Measurements from ENCODE around the gene PAPSS2. TPM values are rescaled to one million over a fixed set of nuclear protein-coding genes. Genes with fewer than 3 reads are reported as not detected.

The PAPSS2 gene
- total RNA-seq, 1 experiment from 2014 or later: 22.1 TPM

- no peak for DNase-seq (ENCODE audit: low spot score)
- no peak for TF ChIP-seq EMX1 (CRISPR knock-in tag; IDR thresholded peaks at IDR 0.05)
- TF ChIP-seq NFATC4 (CRISPR knock-in tag; IDR thresholded peaks at IDR 0.05): no peak
- peaks cover 18% of the 10 kb centered on the region for H3K36me3 Mint-ChIP-seq
- H3K27ac Mint-ChIP-seq: 0 out of 2 replicates have a peak overlapping the region, but pooled peaks have one; percentile 15
- ATAC-seq: no peak
- peaks cover 13% of the 10 kb centered on the region for H3K4me1 Mint-ChIP-seq
- ChIA-PET CTCF (no interaction called here), POLR2A (no interaction called here)
- no peaks in the 10 kb centered on the region for H3K27me3 Mint-ChIP-seq (ENCODE audit: low read depth)
- no peak overlapping the region for H3K4me3 Mint-ChIP-seq
- no peaks in the 10 kb centered on the region for H3K9me3 Mint-ChIP-seq
Measured at GRCh38 chr10:87765666-87766376, 106.1 kb downstream of the PAPSS2 start.

- Mint-ChIP-seq H3K36me3 (peaks cover 18% of the 10 kb centered on the region), H3K9me3 (no peaks in the 10 kb centered on the region), H3K27ac (peak overlapping the region; percentile 82; the same call in 1 of the 2 replicates), H3K27me3 (ENCODE audit: low read depth) (no peaks in the 10 kb centered on the region), H3K4me1 (peaks cover 13% of the 10 kb centered on the region), H3K4me3 (no peak overlapping the region)
- ATAC-seq (peak; percentile 88), DNase-seq (ENCODE audit: low spot score) (peak; percentile 65)
- CTCF ChIA-PET: no interaction called here
- POLR2A ChIA-PET: no interaction called here
- TF ChIP-seq, protein P1, sequence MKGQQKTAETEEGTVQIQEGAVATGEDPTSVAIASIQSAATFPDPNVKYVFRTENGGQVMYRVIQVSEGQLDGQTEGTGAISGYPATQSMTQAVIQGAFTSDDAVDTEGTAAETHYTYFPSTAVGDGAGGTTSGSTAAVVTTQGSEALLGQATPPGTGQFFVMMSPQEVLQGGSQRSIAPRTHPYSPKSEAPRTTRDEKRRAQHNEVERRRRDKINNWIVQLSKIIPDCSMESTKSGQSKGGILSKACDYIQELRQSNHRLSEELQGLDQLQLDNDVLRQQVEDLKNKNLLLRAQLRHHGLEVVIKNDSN (CRISPR knock-in tag; IDR thresholded peaks at IDR 0.05): no peak
- TF ChIP-seq, protein P2, sequence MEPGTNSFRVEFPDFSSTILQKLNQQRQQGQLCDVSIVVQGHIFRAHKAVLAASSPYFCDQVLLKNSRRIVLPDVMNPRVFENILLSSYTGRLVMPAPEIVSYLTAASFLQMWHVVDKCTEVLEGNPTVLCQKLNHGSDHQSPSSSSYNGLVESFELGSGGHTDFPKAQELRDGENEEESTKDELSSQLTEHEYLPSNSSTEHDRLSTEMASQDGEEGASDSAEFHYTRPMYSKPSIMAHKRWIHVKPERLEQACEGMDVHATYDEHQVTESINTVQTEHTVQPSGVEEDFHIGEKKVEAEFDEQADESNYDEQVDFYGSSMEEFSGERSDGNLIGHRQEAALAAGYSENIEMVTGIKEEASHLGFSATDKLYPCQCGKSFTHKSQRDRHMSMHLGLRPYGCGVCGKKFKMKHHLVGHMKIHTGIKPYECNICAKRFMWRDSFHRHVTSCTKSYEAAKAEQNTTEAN (CRISPR knock-in tag; IDR thresholded peaks at IDR 0.05): no peak
- TF ChIP-seq, protein P3, sequence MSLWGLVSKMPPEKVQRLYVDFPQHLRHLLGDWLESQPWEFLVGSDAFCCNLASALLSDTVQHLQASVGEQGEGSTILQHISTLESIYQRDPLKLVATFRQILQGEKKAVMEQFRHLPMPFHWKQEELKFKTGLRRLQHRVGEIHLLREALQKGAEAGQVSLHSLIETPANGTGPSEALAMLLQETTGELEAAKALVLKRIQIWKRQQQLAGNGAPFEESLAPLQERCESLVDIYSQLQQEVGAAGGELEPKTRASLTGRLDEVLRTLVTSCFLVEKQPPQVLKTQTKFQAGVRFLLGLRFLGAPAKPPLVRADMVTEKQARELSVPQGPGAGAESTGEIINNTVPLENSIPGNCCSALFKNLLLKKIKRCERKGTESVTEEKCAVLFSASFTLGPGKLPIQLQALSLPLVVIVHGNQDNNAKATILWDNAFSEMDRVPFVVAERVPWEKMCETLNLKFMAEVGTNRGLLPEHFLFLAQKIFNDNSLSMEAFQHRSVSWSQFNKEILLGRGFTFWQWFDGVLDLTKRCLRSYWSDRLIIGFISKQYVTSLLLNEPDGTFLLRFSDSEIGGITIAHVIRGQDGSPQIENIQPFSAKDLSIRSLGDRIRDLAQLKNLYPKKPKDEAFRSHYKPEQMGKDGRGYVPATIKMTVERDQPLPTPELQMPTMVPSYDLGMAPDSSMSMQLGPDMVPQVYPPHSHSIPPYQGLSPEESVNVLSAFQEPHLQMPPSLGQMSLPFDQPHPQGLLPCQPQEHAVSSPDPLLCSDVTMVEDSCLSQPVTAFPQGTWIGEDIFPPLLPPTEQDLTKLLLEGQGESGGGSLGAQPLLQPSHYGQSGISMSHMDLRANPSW (CRISPR knock-in tag; conservative IDR thresholded peaks at IDR 0.05; ENCODE audit: low read depth): no peak
- TF ChIP-seq KAT7 (CRISPR knock-in tag; IDR thresholded peaks at IDR 0.05; ENCODE audit: borderline replicate concordance) (no peak), E2F1 (CRISPR knock-in tag; IDR thresholded peaks at IDR 0.05) (no peak)
Measured at GRCh38 chr10:87767253-87767652, 107.6 kb downstream of the PAPSS2 start.

DNA sequence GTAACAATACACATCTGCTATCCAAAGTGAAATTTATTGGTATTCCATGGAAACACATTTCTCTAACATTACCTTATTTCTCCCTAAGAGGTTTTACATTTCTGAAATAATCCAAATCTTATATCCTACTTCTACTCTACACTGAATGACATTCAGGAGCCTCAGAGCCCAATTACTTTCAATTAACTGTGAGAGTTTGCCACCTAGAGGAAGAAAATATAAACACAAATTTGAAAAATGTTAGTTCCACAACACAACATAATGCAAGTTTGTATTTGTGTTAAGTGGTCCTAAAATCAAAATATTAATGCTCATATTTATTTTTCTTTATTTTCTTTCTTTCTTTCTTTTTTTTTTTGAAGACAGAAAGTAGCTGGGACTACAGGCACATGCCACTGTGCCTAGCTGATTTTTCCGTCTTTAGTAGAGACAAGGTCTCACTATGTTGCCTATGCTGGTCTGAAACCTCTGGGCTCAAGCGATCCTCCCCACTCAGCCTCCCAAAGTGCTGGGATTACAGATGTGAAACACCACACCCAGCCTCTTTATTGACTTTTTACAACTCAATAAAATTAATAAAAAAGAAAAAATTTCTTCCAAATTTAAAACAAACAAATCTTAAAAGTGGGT lies 112.3 kb downstream of the PAPSS2 start:
- DNase-seq (ENCODE audit: low spot score) (no peak), ATAC-seq (no peak)
- Mint-ChIP-seq H3K27me3 (ENCODE audit: low read depth) (no peaks in the 10 kb centered on the region), H3K36me3 (peaks cover 22% of the 10 kb centered on the region), H3K4me1 (peaks cover 11% of the 10 kb centered on the region), H3K27ac (no peak overlapping the region), H3K9me3 (no peaks in the 10 kb centered on the region), H3K4me3 (no peak overlapping the region)
- CTCF ChIA-PET: interaction anchor here (0.7 kb wide), 1 partner anchor 74 kb away, joined by 5 read pairs; no protein-coding TSS in a partner anchor
- POLR2A ChIA-PET: no interaction called here
- TF ChIP-seq HMGA2 (CRISPR knock-in tag; IDR thresholded peaks at IDR 0.05) (no peak), NFATC4 (CRISPR knock-in tag; IDR thresholded peaks at IDR 0.05) (no peak), FOXP1 (CRISPR knock-in tag; IDR thresholded peaks at IDR 0.05; ENCODE audit: borderline replicate concordance) (no peak), ZNF396 (CRISPR knock-in tag; IDR thresholded peaks at IDR 0.05; ENCODE audit: borderline replicate concordance) (no peak), JUN (CRISPR knock-in tag; IDR thresholded peaks at IDR 0.05) (no peak), PREB (CRISPR knock-in tag; IDR thresholded peaks at IDR 0.05; ENCODE audit: borderline replicate concordance) (no peak)
- TF ChIP-seq, protein P1 (CRISPR knock-in tag; IDR thresholded peaks at IDR 0.05): no peak
- TF ChIP-seq, protein P4, sequence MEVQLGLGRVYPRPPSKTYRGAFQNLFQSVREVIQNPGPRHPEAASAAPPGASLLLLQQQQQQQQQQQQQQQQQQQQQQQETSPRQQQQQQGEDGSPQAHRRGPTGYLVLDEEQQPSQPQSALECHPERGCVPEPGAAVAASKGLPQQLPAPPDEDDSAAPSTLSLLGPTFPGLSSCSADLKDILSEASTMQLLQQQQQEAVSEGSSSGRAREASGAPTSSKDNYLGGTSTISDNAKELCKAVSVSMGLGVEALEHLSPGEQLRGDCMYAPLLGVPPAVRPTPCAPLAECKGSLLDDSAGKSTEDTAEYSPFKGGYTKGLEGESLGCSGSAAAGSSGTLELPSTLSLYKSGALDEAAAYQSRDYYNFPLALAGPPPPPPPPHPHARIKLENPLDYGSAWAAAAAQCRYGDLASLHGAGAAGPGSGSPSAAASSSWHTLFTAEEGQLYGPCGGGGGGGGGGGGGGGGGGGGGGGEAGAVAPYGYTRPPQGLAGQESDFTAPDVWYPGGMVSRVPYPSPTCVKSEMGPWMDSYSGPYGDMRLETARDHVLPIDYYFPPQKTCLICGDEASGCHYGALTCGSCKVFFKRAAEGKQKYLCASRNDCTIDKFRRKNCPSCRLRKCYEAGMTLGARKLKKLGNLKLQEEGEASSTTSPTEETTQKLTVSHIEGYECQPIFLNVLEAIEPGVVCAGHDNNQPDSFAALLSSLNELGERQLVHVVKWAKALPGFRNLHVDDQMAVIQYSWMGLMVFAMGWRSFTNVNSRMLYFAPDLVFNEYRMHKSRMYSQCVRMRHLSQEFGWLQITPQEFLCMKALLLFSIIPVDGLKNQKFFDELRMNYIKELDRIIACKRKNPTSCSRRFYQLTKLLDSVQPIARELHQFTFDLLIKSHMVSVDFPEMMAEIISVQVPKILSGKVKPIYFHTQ (CRISPR knock-in tag; IDR thresholded peaks at IDR 0.05): no peak
- TF ChIP-seq, protein P5, sequence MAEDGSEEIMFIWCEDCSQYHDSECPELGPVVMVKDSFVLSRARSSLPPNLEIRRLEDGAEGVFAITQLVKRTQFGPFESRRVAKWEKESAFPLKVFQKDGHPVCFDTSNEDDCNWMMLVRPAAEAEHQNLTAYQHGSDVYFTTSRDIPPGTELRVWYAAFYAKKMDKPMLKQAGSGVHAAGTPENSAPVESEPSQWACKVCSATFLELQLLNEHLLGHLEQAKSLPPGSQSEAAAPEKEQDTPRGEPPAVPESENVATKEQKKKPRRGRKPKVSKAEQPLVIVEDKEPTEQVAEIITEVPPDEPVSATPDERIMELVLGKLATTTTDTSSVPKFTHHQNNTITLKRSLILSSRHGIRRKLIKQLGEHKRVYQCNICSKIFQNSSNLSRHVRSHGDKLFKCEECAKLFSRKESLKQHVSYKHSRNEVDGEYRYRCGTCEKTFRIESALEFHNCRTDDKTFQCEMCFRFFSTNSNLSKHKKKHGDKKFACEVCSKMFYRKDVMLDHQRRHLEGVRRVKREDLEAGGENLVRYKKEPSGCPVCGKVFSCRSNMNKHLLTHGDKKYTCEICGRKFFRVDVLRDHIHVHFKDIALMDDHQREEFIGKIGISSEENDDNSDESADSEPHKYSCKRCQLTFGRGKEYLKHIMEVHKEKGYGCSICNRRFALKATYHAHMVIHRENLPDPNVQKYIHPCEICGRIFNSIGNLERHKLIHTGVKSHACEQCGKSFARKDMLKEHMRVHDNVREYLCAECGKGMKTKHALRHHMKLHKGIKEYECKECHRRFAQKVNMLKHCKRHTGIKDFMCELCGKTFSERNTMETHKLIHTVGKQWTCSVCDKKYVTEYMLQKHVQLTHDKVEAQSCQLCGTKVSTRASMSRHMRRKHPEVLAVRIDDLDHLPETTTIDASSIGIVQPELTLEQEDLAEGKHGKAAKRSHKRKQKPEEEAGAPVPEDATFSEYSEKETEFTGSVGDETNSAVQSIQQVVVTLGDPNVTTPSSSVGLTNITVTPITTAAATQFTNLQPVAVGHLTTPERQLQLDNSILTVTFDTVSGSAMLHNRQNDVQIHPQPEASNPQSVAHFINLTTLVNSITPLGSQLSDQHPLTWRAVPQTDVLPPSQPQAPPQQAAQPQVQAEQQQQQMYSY (CRISPR knock-in tag; IDR thresholded peaks at IDR 0.05): no peak

Measured in WTC11 (cell line).